GM12801 (cell line): ENCODE measurements around the gene TRIM67.

ENCODE experiments used
- TF ChIP-seq, protein P1 (sequence below): IDR thresholded peaks from one replicate; pipeline ENCODE4 v1.5.1; 2011; ENCODE audit warnings: control low read depth; ENCODE audit not compliant: insufficient read length; ENCODE audit errors: extremely low read depth

Gene TRIM67

DNA sequence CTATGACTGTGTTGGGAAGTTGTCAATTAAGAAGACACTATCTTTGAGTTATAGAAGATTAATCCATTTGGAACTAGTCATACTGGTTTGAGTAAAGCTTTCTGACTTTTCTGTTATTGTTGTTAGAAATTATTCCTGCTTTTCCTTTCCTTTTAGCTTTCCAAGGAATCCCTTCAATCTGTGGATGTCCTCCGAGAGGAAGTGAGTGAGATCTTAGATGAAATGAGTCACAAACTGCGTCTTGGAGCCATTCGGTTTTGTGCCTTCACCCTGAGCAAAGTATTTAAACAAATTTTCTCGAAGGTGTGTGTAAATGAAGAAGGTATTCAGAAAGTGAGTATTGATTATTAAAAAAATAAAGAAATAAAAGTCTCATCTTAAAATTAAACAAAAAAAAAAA, 98.5 kb downstream of the TRIM67 start:
- TF ChIP-seq, protein P1, sequence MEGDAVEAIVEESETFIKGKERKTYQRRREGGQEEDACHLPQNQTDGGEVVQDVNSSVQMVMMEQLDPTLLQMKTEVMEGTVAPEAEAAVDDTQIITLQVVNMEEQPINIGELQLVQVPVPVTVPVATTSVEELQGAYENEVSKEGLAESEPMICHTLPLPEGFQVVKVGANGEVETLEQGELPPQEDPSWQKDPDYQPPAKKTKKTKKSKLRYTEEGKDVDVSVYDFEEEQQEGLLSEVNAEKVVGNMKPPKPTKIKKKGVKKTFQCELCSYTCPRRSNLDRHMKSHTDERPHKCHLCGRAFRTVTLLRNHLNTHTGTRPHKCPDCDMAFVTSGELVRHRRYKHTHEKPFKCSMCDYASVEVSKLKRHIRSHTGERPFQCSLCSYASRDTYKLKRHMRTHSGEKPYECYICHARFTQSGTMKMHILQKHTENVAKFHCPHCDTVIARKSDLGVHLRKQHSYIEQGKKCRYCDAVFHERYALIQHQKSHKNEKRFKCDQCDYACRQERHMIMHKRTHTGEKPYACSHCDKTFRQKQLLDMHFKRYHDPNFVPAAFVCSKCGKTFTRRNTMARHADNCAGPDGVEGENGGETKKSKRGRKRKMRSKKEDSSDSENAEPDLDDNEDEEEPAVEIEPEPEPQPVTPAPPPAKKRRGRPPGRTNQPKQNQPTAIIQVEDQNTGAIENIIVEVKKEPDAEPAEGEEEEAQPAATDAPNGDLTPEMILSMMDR = no peak

DNA sequence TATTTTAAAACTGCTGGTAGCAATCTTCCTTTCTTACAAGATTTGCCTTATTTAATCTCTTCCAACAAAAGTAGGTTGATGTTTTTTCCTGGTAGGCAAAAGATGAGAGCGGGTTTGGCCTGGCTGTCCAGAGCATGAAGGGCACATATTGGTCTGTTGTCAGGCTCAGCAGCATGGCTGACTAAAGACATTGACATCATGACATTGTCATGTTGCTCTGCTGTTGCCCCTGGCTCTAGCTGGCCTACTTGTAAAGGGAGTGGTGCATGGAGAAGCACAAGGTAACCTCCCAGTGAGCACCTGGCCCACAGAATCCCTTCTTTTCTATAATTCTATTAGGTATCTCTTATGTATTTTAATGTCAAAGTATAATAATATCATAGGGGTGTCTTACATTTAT, 102.8 kb downstream of the TRIM67 start:
- TF ChIP-seq, protein P1 = no peak

DNA sequence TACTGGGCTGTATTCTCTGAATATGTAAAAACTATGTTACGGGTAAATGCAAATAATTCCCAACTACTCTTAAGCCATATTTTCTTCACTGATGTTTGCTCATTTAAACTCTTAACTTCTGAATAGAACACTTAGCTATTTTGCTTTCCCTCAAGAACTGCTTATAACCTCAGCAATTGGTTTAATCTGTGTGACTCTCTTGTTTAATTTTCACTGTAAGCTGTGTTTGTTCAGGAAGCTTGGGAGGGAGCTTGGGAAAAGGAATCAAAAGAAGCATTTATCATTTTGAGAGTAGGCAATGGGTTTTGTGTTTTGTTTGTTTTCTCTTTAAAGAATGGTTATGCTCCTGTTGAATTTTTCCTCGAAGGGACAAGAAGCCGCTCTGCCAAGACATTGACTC, 103.5 kb downstream of the TRIM67 start:
- TF ChIP-seq, protein P1 = no peak

DNA sequence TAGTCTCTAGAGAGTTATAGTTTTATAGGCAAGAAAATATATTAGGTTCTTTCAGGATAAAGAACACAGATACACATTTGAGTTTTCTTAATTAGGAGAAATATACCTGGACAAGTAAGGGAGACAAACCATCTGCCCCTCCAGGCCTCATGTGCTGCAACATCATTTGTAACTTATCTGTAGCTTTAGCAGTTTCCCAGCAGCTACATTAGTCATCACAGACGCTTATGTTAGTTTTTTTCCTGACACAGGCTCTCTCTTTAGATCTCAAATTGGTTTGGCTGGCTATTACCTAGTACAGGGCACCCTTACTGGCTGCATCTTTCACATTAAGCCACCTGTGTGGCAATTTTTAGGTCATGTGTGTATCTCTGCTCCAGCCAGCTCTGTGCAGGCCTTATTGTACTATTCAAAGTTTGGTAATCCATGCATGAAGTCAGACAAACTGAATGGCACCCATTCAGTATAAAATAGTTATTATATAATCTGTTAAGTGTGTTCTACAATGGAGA, 105.0 kb downstream of the TRIM67 start:
- TF ChIP-seq, protein P1 = no peak
